Gastrocnemius medialis (tissue), 4 donors: ENCODE measurements around the gene METTL23. TPM values are rescaled to one million over a fixed set of nuclear protein-coding genes. Genes with fewer than 3 reads are reported as not detected.
A peak's percentile ranks its signal among the peaks of the same experiment; 100 is the strongest.
"Not testable (repeated sequence)": the region's sequence is repeated elsewhere in the genome, so short reads cannot be mapped to it uniquely, and the experiment has no call there.

ENCODE experiments used
- ATAC-seq, 2 donors: fragments of 150-250 bp; one replicate each; pipeline ENCODE4 v1.9.1; 2016
- DNase-seq, 2 donors: peaks; one replicate each; pipeline ENCODE4 v3.0.0-alpha.2; 2019
- H3K27ac ChIP-seq, 4 donors: fragments of 200-600 bp; sonication (generic); 1 replicate in 1 of 4; 2 replicates in 3 of 4; pipeline ENCODE4 v1.5.1; 2016 to 2018; ENCODE audit warnings: mild to moderate bottlenecking in 2 of 4, moderate library complexity in 1 of 4
- H3K27me3 ChIP-seq, 3 donors: fragments of 200-600 bp; sonication (generic) in 2 of 3; 1 replicate in 1 of 3; 2 replicates in 2 of 3; pipeline versions ENCODE4 v1.5.1 to v1.6.0; 2016 to 2019; ENCODE audit warnings: mild to moderate bottlenecking in 1 of 3, moderate library complexity in 1 of 3
- H3K36me3 ChIP-seq, 2 donors: fragments of 200-600 bp; sonication (generic) in 1 of 2; one replicate each; pipeline ENCODE4 v1.5.1; 2017 to 2018
- H3K4me1 ChIP-seq, 2 donors: fragments of 200-600 bp; sonication (generic) in 1 of 2; one replicate each; pipeline ENCODE4 v1.5.1; 2016 to 2017; ENCODE audit warnings: mild to moderate bottlenecking in 2 of 2
- H3K4me3 ChIP-seq, 4 donors: fragments of 200-600 bp; sonication (generic) in 3 of 4; 1 replicate in 1 of 4; 2 replicates in 3 of 4; pipeline ENCODE4 v1.5.1; 2016 to 2019; ENCODE audit warnings: mild to moderate bottlenecking in 2 of 4
- H3K9me3 ChIP-seq, 3 donors: fragments of 200-600 bp; sonication (generic) in 2 of 3; 1 replicate in 1 of 3; 2 replicates in 2 of 3; pipeline ENCODE4 v1.5.1; 2016 to 2019
- POLR2A ChIP-seq, 2 donors: fragments of 450-650 bp; IDR thresholded peaks; one replicate each; pipeline ENCODE4 v1.6.1; 2017; ENCODE audit warnings: antibody characterized with exemption in 2 of 2, mild to moderate bottlenecking in 2 of 2, moderate library complexity in 2 of 2
- in situ Hi-C, 4 donors: fragments of 200-750 bp; cut with MboI; loops; one replicate each; pipeline versions ENCODE4 v1.15.0 to v1.8.0; 2017; ENCODE audit warnings: low sequenced_read_pairs in 4 of 4
- intact Hi-C: fragments of 100-400 bp; cut with DNase I; formaldehyde crosslinking; loops from one replicate; pipeline ENCODE4 v1.15.1; 2023; ENCODE audit warnings: low total_unique reads
- total RNA-seq, 4 donors: library from RNA; depleted of rRNA; stranded (reverse); fragments of >200 nt; gene quantifications; one replicate each; pipeline versions ENCODE4 v1.1.0 to v1.2.3, GENCODE V29; 2016
- TF ChIP-seq, protein P1 (sequence below), 5 experiments: fragments of 450-650 bp in 3 of 5; fragments of 200-600 bp in 2 of 5; sonication (generic) in 2 of 5; IDR thresholded peaks in 4 of 5; conservative IDR thresholded peaks in 1 of 5; 1 replicate in 4 of 5; 2 replicates in 1 of 5; pipeline ENCODE4 v1.5.1; 2016 to 2019; ENCODE audit warnings: antibody characterized with exemption in 5 of 5, mild to moderate bottlenecking in 3 of 5, moderate library complexity in 3 of 5

METTL23 gene
- total RNA-seq, 4 donors from 2014 or later, result 23.9 to 35.5 (median 29.7) TPM

DNA sequence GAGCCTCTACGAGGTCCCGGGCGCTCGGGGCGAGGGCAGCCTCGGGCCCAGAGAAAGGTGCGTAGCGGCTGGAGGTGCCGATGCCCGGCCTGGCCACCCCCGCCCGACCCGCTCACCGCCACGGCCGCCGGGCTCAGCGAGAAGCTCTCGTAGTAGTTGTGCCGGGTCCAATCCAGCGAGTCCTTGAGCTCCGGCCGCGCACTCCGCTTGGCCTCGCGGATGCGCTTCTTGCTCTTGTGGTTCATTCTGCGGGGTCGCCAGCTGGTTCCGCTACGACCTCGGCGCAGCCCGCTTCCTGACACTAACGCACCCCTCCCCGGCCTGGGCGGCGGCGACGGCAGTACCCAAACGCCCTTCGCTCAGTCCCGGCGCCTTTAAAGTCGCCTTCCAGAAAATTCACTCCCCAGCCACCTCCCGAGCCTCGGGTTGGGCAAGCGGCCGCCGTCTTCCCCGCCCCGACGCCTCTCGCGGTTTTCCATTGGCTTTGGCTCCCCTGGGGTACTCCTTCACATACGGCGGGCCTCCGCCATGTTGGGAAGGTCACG is 336 bp upstream of the METTL23 start, which contains the start of gene JMJD6:
Gene JMJD6, minus strand, starts transcription at position 376 of the 545 bp plus-strand sequence. Its CDS starts 131 bp downstream, at position 245.
- TF ChIP-seq, protein P1, sequence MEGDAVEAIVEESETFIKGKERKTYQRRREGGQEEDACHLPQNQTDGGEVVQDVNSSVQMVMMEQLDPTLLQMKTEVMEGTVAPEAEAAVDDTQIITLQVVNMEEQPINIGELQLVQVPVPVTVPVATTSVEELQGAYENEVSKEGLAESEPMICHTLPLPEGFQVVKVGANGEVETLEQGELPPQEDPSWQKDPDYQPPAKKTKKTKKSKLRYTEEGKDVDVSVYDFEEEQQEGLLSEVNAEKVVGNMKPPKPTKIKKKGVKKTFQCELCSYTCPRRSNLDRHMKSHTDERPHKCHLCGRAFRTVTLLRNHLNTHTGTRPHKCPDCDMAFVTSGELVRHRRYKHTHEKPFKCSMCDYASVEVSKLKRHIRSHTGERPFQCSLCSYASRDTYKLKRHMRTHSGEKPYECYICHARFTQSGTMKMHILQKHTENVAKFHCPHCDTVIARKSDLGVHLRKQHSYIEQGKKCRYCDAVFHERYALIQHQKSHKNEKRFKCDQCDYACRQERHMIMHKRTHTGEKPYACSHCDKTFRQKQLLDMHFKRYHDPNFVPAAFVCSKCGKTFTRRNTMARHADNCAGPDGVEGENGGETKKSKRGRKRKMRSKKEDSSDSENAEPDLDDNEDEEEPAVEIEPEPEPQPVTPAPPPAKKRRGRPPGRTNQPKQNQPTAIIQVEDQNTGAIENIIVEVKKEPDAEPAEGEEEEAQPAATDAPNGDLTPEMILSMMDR (IDR thresholded peaks at IDR 0.05 in 4 of 5, conservative IDR thresholded peaks at IDR 0.05 in 1 of 5), result no peak
- TF ChIP-seq POLR2A (IDR thresholded peaks at IDR 0.05), result peak; percentile 86 to 97
- Histone ChIP-seq H3K36me3 (peaks cover 0 to 37% of the 10 kb centered on the region in 2 donors), H3K4me1 (peaks cover 31 to 36% of the 10 kb centered on the region in 2 donors), H3K27ac (peak within 1 kb of the TSS; percentile 98 to 100 (median 100)), H3K4me3 (peak within 1 kb of the TSS; percentile 83 to 99 (median 97)), H3K27me3 (no peaks in the 10 kb centered on the region), H3K9me3 (no peaks in the 10 kb centered on the region)
- peak; percentile 86 to 88 for ATAC-seq
- DNase-seq, result peak; percentile 98
- in situ Hi-C loops, result no loop called here
- intact Hi-C loops, result loop anchor here (1.0 to 10.0 kb wide), 2 partner anchors 11 to 942 kb away; partner anchors contain the start of genes SRSF2 and UNK

GRCh38 chr17:76727745-76728456 is 1.3 kb downstream of the METTL23 start:
- in situ Hi-C loops, result no loop called here
- no peaks in the 10 kb centered on the region for H3K27me3 ChIP-seq
- peaks cover 47 to 52% of the 10 kb centered on the region in 2 donors for H3K4me1 ChIP-seq
- intact Hi-C loops, result loop anchor here (10.0 kb wide), 1 partner anchor 943 kb away; the partner anchor contains the start of gene UNK
- no peaks in the 10 kb centered on the region for H3K9me3 ChIP-seq
- ATAC-seq (no peak), DNase-seq (no peak)
- H3K27ac ChIP-seq, result peak overlapping the region; percentile 98 to 100 (median 100)
- peaks cover 0 to 38% of the 10 kb centered on the region in 2 donors for H3K36me3 ChIP-seq
- TF ChIP-seq POLR2A (IDR thresholded peaks at IDR 0.05), result no peak
- TF ChIP-seq, protein P1 (IDR thresholded peaks at IDR 0.05 in 4 of 5, conservative IDR thresholded peaks at IDR 0.05 in 1 of 5), result no peak
- peak overlapping the region; percentile 83 to 99 (median 97) for H3K4me3 ChIP-seq

DNA sequence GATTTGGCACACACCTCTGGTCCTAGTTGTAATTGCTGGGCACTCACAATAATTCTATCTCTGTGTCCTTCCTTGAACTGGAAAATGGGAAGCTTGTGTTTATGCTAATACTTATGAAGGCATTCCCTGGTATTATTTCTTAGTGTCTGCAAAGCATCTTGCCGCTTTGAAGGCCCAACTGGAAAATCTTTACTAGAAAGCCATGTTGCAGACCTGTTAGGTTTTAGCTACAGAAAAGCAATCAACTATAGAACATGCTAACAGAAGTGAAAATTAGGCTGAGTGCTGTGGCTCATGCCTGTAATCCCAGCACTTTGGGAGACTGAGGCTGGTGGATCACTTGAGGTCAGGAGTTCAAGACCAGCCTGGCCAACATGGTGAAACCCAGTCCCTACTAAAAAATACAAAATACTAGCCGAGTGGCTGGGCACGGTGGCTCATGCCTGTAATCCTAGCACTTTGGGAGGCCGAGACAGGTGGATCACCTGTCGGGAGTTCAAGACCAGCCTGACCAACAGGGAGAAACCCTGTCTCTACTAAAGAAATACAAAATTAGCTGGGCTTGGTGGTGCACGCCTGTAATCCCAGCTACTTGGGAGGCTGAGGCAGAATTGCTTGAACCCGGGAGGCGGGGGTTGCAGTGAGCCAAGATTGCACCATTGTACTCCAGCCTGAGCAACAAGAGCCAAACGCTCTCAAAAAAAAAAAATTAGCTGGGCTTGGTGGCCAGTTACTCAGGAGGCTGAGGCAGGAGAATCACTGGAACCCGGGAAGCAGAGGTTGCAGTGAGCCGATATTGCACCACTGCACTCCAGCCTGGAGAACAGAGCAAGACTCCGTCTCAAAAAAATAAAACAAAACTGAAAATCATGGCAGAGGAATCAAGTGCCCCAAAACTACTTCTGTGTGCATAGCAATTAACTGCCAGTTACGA is 5.4 kb downstream of the METTL23 start:
- DNase-seq, H3K4me3 ChIP-seq, in situ Hi-C loops, H3K9me3 ChIP-seq, H3K27me3 ChIP-seq, ATAC-seq: not testable (repeated sequence)
- peaks cover 63% of the 10 kb centered on the region in 2 donors for H3K4me1 ChIP-seq
- peaks cover 3 to 46% of the 10 kb centered on the region in 2 donors for H3K36me3 ChIP-seq
- peak overlapping the region in 2 of 4 donors; percentile 8 to 99 for H3K27ac ChIP-seq
- intact Hi-C loops, result loop anchor here (10.0 kb wide), 1 partner anchor 467 kb away; the partner anchor contains the start of gene UBALD2

DNA sequence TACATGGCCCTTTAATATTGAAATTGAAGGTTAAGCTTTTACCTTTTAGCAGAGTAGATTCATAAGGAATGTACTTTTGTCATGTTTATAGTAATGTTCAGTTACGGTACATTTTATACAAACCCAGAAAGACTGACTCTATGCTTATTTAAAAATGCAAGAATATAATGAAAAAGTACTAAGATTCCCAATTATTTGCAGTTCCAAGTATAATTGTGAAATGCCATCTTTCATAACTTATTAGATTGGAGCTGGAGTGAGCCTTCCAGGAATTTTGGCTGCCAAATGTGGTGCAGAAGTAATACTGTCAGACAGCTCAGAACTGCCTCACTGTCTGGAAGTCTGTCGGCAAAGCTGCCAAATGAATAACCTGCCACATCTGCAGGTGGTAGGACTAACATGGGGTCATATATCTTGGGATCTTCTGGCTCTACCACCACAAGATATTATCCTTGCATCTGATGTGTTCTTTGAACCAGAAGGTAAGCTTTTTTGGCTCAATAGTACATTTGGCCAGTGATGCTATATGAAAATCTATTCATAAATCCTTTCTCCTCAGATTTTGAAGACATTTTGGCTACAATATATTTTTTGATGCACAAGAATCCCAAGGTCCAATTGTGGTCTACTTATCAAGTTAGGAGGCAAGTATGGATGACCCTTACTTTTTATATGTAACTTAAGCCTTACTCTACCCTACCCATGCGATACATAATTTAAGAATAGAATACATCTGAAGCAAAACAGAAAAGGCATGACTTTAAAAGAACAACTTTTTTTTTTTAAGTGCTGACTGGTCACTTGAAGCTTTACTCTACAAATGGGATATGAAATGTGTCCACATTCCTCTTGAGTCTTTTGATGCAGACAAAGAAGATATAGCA is 6.3 kb downstream of the METTL23 start:
- Histone ChIP-seq H3K4me1 (peaks cover 55% of the 10 kb centered on the region in 2 donors), H3K9me3 (no peaks in the 10 kb centered on the region), H3K4me3 (no peak overlapping the region), H3K27ac (peak overlapping the region; percentile 96 to 99 (median 99)), H3K27me3 (no peaks in the 10 kb centered on the region), H3K36me3 (peaks cover 3 to 46% of the 10 kb centered on the region in 2 donors)
- in situ Hi-C loops (no loop called here), intact Hi-C loops (loop anchor here (10.0 kb wide), 1 partner anchor 468 kb away; the partner anchor contains the start of gene UBALD2)
- peak in 1 of 2 donors; percentile 41 for DNase-seq
- TF ChIP-seq, protein P1 (IDR thresholded peaks at IDR 0.05 in 4 of 5, conservative IDR thresholded peaks at IDR 0.05 in 1 of 5), result no peak
- TF ChIP-seq POLR2A (IDR thresholded peaks at IDR 0.05), result no peak
- no peak for ATAC-seq
